K562 (cell line): ENCODE data around the gene ATP5PB. TPM values are rescaled to one million over a fixed set of nuclear protein-coding genes. Genes with fewer than 3 reads are reported as not detected.

ENCODE experiments used
- BRF1 ChIP-seq: IDR thresholded peaks from 3 replicates; pipeline ENCODE4 v1.6.1; 2011; ENCODE audit warnings: borderline replicate concordance, mild to moderate bottlenecking; ENCODE audit not compliant: insufficient read length; ENCODE audit errors: extremely low read depth
- E4F1 ChIP-seq: fragments of 250-450 bp; sonication (Bioruptor Pico); IDR thresholded peaks from 2 replicates; pipeline ENCODE4 v1.5.0; 2021; ENCODE audit warnings: mild to moderate bottlenecking, borderline replicate concordance
- NFIC ChIP-seq: fragments of 450-650 bp; IDR thresholded peaks from 2 replicates; pipeline ENCODE4 v1.6.1; 2017; ENCODE audit warnings: mild to moderate bottlenecking, inconsistent platforms
- NR2C2 ChIP-seq, 2 experiments: fragments of 200-800 bp in 1 of 2; sonication (Bioruptor generic) in 1 of 2; sonication (generic) in 1 of 2; formaldehyde crosslinking in 1 of 2; IDR thresholded peaks; 2 replicates each; pipeline versions ENCODE4 v1.6.1 to v1.8.0; 2016 to 2022; ENCODE audit warnings: mild to moderate bottlenecking in 1 of 2, missing compliant biosample characterization in 1 of 2, missing genetic modification characterization in 1 of 2, missing genetic modification reagents in 1 of 2
- PRDM10 ChIP-seq: fragments of 450-650 bp; IDR thresholded peaks from 2 replicates; pipeline ENCODE4 v1.6.1; 2018; ENCODE audit not compliant: partially characterized antibody
- ZNF512 ChIP-seq: IDR thresholded peaks from 2 replicates; pipeline ENCODE4 v1.6.1; 2016; ENCODE audit warnings: missing genetic modification characterization, missing compliant biosample characterization
- ZNF584 ChIP-seq: fragments of 200-800 bp; sonication (Bioruptor generic); IDR thresholded peaks from 2 replicates; pipeline ENCODE4 v1.6.1; 2016; ENCODE audit warnings: low read depth, mild to moderate bottlenecking, missing genetic modification characterization, missing compliant biosample characterization
- polyA plus RNA-seq, 8 experiments: library from polyadenylated mRNA; depleted of rRNA in 4 of 8; stranded (reverse) in 5 of 8; unstranded in 3 of 8; fragments of >200 nt; fragmentation: Nextera tagmentation in 2 of 8; fragmentation: Illumina TruSeq in 1 of 8; extraction: Ambion mirVana in 2 of 8; extraction: Trizol in 1 of 8; gene quantifications; 2 replicates each; pipeline versions ENCODE4 v1.2.1 to v1.2.3, GENCODE V29; 2011 to 2014; ENCODE audit warnings: inconsistent platforms in 1 of 8, missing spikeins in 1 of 8
- total RNA-seq, 7 experiments: library from RNA; depleted of rRNA in 6 of 7; stranded (reverse); fragments of >200 nt in 6 of 7; fragmentation: Illumina TruSeq in 2 of 7; extraction: Trizol in 2 of 7; gene quantifications; 2 replicates each; pipeline versions ENCODE4 v1.2.1 to v1.2.3, GENCODE V29; 2011 to 2021; ENCODE audit warnings: low replicate concordance in 1 of 7

ATP5PB gene
- total and polyA plus RNA-seq, 9 of the 15 experiments (the other 6 are each of a cell fraction or from before 2014, with no cell fraction given) = 651 to 2,735 (median 1,061) TPM

- TF ChIP-seq ZNF512 (tag) (no peak), NFIC (peak; percentile 27; the same call in 1 of the 2 replicates), ZNF584 (CRISPR knock-in tag) (no peak), PRDM10 (no peak), NR2C2 (CRISPR knock-in tag; IDR thresholded peaks at IDR 0.05) (no peak), NR2C2 (tag; IDR thresholded peaks at IDR 0.05) (no peak), BRF1 (no peak), E4F1 (CRISPR knock-in tag) (0 out of 2 replicates have a peak, but pooled peaks have one; percentile 23)
Measured at GRCh38 chr1:111471012-111471411, 21.7 kb downstream of the ATP5PB start (continued).
